ENCODE results near the gene CXCL17.
A peak's percentile ranks its signal among the peaks of the same experiment; 100 is the strongest.
"Not testable (repeated sequence)": the region's sequence is repeated elsewhere in the genome, so short reads cannot be mapped to it uniquely, and the experiment has no call there.

Gene CXCL17

GRCh38 chr19:42465827-42466280, 23.1 kb upstream of the CXCL17 start:
- no peak for DNase-seq

GRCh38 chr19:42461700-42462324, 19.1 kb upstream of the CXCL17 start:
- no peak for DNase-seq

- not testable (repeated sequence) for DNase-seq
These were observed 18.5 kb upstream of the CXCL17 start for GRCh38 chr19:42461231-42461630.

- DNase-seq, result no peak
These were observed 17.2 kb upstream of the CXCL17 start for GRCh38 chr19:42459926-42460325.

- no peak for DNase-seq
These were observed 12.9 kb upstream of the CXCL17 start for GRCh38 chr19:42455621-42456081.

GRCh38 chr19:42455086-42455485, 12.3 kb upstream of the CXCL17 start:
- DNase-seq, result no peak

- DNase-seq, result no peak
These were observed 9.8 kb upstream of the CXCL17 start for GRCh38 chr19:42452590-42452989.

- peak; percentile 29 to 69 (median 64) for DNase-seq
These were observed 7.7 kb upstream of the CXCL17 start for GRCh38 chr19:42450314-42450934.

GRCh38 chr19:42448306-42448705, 5.6 kb upstream of the CXCL17 start:
- DNase-seq, result not testable (repeated sequence)

- no peak for DNase-seq
These were observed 3.2 kb upstream of the CXCL17 start for GRCh38 chr19:42445948-42446347.

GRCh38 chr19:42443944-42444398, 1.2 kb upstream of the CXCL17 start:
- DNase-seq, result no peak

GRCh38 chr19:42441049-42441445, 1.7 kb downstream of the CXCL17 start:
- no peak for DNase-seq

GRCh38 chr19:42440357-42441048, 2.2 kb downstream of the CXCL17 start:
- DNase-seq, result peak; percentile 64 to 76 (median 74)

GRCh38 chr19:42436006-42436405, 6.7 kb downstream of the CXCL17 start:
- no peak for DNase-seq

- DNase-seq, result no peak
These were observed 7.4 kb downstream of the CXCL17 start for GRCh38 chr19:42435316-42435715.

GRCh38 chr19:42433503-42434260, 9.1 kb downstream of the CXCL17 start:
- peak; percentile 20 to 38 (median 29) for DNase-seq

- DNase-seq, result no peak
These were observed 11.3 kb downstream of the CXCL17 start for GRCh38 chr19:42431486-42431885.

- DNase-seq, result no peak
These were observed 14.1 kb downstream of the CXCL17 start for GRCh38 chr19:42428676-42429075.

GRCh38 chr19:42427313-42427712, 15.4 kb downstream of the CXCL17 start, which contains the start of gene LIPE:
Gene LIPE, minus strand, starts transcription at chr19:42427388. Its CDS starts 239 bp downstream, at chr19:42427149.
- DNase-seq, result no peak

- no peak for DNase-seq
These were observed 16.1 kb downstream of the CXCL17 start for GRCh38 chr19:42426643-42427042.

- DNase-seq, result no peak
These were observed 18.0 kb downstream of the CXCL17 start for GRCh38 chr19:42424712-42425131.

- DNase-seq, result no peak
These were observed 18.4 kb downstream of the CXCL17 start for GRCh38 chr19:42424345-42424707.

Measured in activated CD4-positive, CD25-positive, alpha-beta regulatory T cell (primary cell).